ENCODE results near the gene SURF2. TPM values are rescaled to one million over a fixed set of nuclear protein-coding genes. Genes with fewer than 3 reads are reported as not detected.

The SURF2 gene
- total and polyA plus RNA-seq, 2 experiments from 2014 or later = 39.9 to 104 TPM

DNA sequence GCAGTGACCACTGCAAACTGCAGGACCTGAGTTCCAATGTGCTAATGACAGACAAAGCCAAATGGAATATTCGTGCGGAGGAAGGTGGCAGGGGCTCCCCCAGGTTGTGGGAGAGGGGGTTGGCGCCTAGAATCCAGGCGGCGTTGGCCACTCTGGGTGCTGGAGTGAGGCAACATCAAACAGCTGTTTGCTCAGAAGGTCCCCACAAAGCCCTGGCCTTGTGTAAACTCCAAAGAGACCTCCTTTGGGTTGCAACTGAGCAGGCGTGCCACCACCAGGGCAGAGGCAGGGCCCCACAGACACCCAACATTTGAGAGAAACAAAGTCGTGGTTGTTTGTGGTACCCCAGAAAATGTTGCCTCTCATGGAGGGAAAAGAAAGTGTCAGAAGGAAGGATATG lies 34.4 kb downstream of the SURF2 start:
- Histone ChIP-seq H3K36me3 (ENCODE audit: insufficient read depth) (no peaks in the 10 kb centered on the region), H3K4me3 (no peak overlapping the region), H4K20me1 (replicated peaks; ENCODE audit: insufficient read depth) (no peaks in the 10 kb centered on the region), H3K9me2 (ENCODE audit: insufficient read depth) (no peaks in the 10 kb centered on the region), H3F3A (replicated peaks; ENCODE audit: low read depth) (no peaks in the 10 kb centered on the region), H2AFZ (no peak overlapping the region), H3K4me1 (ENCODE audit: insufficient read depth) (no peaks in the 10 kb centered on the region), H3K79me2 (replicated peaks; ENCODE audit: insufficient read depth) (no peaks in the 10 kb centered on the region), H3K27ac (ENCODE audit: low read depth) (no peak overlapping the region), H3K27me3 (ENCODE audit: insufficient read depth) (no peaks in the 10 kb centered on the region), H3K4me2 (no peak overlapping the region)
- no peak for DNase-seq (ENCODE audit: low spot score)
- no peaks in the 10 kb centered on the region for H3K4me1 Mint-ChIP-seq
- TF ChIP-seq, protein P1, sequence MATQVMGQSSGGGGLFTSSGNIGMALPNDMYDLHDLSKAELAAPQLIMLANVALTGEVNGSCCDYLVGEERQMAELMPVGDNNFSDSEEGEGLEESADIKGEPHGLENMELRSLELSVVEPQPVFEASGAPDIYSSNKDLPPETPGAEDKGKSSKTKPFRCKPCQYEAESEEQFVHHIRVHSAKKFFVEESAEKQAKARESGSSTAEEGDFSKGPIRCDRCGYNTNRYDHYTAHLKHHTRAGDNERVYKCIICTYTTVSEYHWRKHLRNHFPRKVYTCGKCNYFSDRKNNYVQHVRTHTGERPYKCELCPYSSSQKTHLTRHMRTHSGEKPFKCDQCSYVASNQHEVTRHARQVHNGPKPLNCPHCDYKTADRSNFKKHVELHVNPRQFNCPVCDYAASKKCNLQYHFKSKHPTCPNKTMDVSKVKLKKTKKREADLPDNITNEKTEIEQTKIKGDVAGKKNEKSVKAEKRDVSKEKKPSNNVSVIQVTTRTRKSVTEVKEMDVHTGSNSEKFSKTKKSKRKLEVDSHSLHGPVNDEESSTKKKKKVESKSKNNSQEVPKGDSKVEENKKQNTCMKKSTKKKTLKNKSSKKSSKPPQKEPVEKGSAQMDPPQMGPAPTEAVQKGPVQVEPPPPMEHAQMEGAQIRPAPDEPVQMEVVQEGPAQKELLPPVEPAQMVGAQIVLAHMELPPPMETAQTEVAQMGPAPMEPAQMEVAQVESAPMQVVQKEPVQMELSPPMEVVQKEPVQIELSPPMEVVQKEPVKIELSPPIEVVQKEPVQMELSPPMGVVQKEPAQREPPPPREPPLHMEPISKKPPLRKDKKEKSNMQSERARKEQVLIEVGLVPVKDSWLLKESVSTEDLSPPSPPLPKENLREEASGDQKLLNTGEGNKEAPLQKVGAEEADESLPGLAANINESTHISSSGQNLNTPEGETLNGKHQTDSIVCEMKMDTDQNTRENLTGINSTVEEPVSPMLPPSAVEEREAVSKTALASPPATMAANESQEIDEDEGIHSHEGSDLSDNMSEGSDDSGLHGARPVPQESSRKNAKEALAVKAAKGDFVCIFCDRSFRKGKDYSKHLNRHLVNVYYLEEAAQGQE (IDR thresholded peaks at IDR 0.05; ENCODE audit: unreplicated experiment) = no peak
- TF ChIP-seq, protein P2, sequence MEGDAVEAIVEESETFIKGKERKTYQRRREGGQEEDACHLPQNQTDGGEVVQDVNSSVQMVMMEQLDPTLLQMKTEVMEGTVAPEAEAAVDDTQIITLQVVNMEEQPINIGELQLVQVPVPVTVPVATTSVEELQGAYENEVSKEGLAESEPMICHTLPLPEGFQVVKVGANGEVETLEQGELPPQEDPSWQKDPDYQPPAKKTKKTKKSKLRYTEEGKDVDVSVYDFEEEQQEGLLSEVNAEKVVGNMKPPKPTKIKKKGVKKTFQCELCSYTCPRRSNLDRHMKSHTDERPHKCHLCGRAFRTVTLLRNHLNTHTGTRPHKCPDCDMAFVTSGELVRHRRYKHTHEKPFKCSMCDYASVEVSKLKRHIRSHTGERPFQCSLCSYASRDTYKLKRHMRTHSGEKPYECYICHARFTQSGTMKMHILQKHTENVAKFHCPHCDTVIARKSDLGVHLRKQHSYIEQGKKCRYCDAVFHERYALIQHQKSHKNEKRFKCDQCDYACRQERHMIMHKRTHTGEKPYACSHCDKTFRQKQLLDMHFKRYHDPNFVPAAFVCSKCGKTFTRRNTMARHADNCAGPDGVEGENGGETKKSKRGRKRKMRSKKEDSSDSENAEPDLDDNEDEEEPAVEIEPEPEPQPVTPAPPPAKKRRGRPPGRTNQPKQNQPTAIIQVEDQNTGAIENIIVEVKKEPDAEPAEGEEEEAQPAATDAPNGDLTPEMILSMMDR (conservative IDR thresholded peaks at IDR 0.05; ENCODE audit: low read depth in 2 of 2) = no peak
- TF ChIP-seq POLR2AphosphoS5 (IDR thresholded peaks at IDR 0.05; ENCODE audit: low read depth) (no peak), ZNF114 (CRISPR knock-in tag; IDR thresholded peaks at IDR 0.05) (no peak), EZH2phosphoT487 (IDR thresholded peaks at IDR 0.05; ENCODE audit: unreplicated experiment) (no peak), NANOG (IDR thresholded peaks at IDR 0.05; ENCODE audit: borderline replicate concordance) (no peak), JUNB (IDR thresholded peaks at IDR 0.05; ENCODE audit: unreplicated experiment) (no peak), ZNF331 (CRISPR knock-in tag; IDR thresholded peaks at IDR 0.05; ENCODE audit: low read depth) (no peak), CREB1 (CRISPR knock-in tag; IDR thresholded peaks at IDR 0.05; ENCODE audit: low read depth) (no peak), STAT1 (IDR thresholded peaks at IDR 0.05; ENCODE audit: unreplicated experiment) (no peak), EZH2 (IDR thresholded peaks at IDR 0.05; ENCODE audit: low read depth, unreplicated experiment) (no peak)
- TF ChIP-seq, protein P3, sequence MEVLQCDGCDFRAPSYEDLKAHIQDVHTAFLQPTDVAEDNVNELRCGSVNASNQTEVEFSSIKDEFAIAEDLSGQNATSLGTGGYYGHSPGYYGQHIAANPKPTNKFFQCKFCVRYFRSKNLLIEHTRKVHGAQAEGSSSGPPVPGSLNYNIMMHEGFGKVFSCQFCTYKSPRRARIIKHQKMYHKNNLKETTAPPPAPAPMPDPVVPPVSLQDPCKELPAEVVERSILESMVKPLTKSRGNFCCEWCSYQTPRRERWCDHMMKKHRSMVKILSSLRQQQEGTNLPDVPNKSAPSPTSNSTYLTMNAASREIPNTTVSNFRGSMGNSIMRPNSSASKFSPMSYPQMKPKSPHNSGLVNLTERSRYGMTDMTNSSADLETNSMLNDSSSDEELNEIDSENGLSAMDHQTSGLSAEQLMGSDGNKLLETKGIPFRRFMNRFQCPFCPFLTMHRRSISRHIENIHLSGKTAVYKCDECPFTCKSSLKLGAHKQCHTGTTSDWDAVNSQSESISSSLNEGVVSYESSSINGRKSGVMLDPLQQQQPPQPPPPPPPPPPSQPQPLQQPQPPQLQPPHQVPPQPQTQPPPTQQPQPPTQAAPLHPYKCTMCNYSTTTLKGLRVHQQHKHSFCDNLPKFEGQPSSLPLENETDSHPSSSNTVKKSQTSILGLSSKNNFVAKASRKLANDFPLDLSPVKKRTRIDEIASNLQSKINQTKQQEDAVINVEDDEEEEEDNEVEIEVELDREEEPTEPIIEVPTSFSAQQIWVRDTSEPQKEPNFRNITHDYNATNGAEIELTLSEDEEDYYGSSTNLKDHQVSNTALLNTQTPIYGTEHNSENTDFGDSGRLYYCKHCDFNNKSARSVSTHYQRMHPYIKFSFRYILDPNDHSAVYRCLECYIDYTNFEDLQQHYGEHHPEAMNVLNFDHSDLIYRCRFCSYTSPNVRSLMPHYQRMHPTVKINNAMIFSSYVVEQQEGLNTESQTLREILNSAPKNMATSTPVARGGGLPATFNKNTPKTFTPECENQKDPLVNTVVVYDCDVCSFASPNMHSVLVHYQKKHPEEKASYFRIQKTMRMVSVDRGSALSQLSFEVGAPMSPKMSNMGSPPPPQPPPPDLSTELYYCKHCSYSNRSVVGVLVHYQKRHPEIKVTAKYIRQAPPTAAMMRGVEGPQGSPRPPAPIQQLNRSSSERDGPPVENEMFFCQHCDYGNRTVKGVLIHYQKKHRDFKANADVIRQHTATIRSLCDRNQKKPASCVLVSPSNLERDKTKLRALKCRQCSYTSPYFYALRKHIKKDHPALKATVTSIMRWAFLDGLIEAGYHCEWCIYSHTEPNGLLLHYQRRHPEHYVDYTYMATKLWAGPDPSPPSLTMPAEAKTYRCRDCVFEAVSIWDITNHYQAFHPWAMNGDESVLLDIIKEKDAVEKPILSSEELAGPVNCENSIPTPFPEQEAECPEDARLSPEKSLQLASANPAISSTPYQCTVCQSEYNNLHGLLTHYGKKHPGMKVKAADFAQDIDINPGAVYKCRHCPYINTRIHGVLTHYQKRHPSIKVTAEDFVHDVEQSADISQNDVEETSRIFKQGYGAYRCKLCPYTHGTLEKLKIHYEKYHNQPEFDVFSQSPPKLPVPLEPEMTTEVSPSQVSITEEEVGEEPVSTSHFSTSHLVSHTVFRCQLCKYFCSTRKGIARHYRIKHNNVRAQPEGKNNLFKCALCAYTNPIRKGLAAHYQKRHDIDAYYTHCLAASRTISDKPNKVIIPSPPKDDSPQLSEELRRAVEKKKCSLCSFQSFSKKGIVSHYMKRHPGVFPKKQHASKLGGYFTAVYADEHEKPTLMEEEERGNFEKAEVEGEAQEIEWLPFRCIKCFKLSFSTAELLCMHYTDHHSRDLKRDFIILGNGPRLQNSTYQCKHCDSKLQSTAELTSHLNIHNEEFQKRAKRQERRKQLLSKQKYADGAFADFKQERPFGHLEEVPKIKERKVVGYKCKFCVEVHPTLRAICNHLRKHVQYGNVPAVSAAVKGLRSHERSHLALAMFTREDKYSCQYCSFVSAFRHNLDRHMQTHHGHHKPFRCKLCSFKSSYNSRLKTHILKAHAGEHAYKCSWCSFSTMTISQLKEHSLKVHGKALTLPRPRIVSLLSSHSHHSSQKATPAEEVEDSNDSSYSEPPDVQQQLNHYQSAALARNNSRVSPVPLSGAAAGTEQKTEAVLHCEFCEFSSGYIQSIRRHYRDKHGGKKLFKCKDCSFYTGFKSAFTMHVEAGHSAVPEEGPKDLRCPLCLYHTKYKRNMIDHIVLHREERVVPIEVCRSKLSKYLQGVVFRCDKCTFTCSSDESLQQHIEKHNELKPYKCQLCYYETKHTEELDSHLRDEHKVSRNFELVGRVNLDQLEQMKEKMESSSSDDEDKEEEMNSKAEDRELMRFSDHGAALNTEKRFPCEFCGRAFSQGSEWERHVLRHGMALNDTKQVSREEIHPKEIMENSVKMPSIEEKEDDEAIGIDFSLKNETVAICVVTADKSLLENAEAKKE (CRISPR knock-in tag; IDR thresholded peaks at IDR 0.05) = no peak
- TF ChIP-seq, protein P4, sequence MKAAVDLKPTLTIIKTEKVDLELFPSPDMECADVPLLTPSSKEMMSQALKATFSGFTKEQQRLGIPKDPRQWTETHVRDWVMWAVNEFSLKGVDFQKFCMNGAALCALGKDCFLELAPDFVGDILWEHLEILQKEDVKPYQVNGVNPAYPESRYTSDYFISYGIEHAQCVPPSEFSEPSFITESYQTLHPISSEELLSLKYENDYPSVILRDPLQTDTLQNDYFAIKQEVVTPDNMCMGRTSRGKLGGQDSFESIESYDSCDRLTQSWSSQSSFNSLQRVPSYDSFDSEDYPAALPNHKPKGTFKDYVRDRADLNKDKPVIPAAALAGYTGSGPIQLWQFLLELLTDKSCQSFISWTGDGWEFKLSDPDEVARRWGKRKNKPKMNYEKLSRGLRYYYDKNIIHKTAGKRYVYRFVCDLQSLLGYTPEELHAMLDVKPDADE (IDR thresholded peaks at IDR 0.05) = no peak
- peaks cover 16% of the 10 kb centered on the region for H3K9me3 Mint-ChIP-seq
- no peak overlapping the region for H3K4me3 Mint-ChIP-seq
- no peak overlapping the region for H3K27ac Mint-ChIP-seq
- H3K36me3 Mint-ChIP-seq (ENCODE audit: low read depth) = no peaks in the 10 kb centered on the region
- peaks cover 18% of the 10 kb centered on the region for H3K27me3 Mint-ChIP-seq (ENCODE audit: insufficient read depth, low read depth, poor library complexity)
- no peak for ATAC-seq
